Daoy (cell line): ENCODE measurements around the gene HPSE2. TPM values are rescaled to one million over a fixed set of nuclear protein-coding genes. Genes with fewer than 3 reads are reported as not detected.
"Not testable (repeated sequence)": the region's sequence is repeated elsewhere in the genome, so short reads cannot be mapped to it uniquely, and the experiment has no call there.

ENCODE experiments used
- DNase-seq: peaks from one replicate; pipeline ENCODE4 v3.0.0-alpha.2; 2015; ENCODE audit warnings: low read depth
- total RNA-seq: library from RNA; depleted of rRNA; stranded (reverse); fragments of >200 nt; shearing (Covaris generic); gene quantifications from 2 replicates; pipeline ENCODE4 v1.2.3, GENCODE V29; 2014

Gene HPSE2
- total RNA-seq, 1 experiment from 2014 or later, result 0.06 TPM

DNA sequence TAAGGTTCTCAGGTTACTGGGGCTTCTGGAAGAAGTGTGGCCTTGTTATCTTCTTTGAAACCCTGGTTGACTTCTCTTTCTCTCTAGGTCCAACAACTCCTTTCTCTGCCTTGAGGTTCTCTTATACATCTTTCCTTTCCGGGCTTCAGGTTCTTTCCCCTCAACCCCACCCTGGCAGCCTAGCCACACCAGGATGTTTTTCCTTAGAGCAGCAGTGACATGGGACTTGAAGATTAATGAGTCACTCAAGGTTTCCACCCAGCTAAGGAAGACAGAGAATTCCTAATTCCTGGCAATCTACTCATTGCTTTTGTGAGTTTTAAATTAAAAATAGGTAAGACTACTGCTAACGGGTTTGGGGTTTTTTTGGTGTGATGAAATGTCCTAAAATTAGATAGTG is 667.1 kb downstream of the HPSE2 start:
- no peak for DNase-seq

DNA sequence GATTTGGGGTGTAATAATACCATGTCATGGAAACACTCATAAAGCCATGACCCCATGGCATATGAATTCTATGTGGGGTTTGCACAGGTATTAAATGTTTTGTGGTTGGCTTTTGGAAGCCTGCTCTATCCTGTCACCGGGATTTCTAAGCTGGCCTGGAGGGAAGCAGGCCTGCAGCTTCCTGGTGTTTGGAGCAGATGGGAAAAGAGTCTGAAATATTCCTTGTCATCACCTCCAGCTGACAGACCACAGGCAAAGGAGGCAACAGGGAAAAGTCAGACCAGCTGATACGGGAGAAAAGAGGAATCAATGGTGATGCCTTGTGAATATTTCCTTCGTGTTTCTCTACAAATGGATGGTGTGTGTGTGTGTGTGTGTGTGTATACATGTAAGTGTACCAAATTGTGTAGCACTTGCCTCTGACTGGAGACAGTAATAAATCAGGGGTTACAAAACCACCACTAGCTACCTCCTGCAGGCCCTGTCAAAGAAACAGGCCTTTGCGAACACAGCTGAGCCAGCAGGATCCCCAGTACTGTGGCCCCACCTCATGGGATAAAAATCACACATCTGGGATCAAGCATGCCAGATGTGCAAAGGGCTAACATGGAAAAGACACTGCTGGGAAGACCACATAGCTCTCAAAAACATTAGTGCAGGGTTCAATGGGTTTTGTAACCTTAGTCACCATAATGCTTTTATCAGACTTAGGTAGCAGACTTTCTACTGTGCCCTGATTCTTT is 668.1 kb downstream of the HPSE2 start:
- DNase-seq, result no peak

DNA sequence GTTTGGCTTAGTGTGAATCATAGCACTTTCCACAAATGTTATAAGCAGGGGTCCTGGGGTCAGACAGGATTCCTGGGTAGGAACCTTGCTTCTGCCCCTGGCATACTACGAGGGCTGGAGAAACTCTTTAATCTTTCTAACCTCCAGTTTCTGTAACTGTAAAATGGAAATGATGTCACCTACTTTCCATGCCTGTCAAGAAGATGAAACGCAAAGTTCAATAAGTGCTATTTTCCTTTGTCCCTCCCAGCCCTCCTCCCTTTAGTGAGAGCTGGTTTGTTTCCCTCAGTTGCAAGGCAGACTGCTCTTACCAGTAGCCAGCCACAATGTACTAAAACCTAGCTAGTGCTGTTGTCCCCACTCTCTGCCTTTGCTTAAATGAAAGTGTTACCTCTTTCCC is 671.8 kb downstream of the HPSE2 start:
- no peak for DNase-seq

DNA sequence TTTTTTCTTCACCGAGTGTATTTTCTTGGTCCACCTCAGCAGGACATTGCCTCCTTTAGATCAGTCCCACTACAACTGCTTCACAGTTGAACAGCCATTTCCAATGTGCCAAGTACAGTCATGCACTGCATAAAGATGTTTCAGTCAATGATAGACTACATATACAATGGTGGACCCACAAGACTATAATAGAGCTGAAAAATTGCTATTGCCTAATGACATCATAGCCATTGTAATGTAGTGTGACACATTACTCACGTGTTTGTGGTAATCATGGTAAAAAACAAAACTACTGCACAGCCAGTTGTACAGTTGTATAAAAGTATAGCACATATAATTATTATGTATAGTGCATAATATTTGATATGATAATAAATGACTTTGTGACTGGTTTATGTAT is 675.1 kb downstream of the HPSE2 start:
- no peak for DNase-seq

DNA sequence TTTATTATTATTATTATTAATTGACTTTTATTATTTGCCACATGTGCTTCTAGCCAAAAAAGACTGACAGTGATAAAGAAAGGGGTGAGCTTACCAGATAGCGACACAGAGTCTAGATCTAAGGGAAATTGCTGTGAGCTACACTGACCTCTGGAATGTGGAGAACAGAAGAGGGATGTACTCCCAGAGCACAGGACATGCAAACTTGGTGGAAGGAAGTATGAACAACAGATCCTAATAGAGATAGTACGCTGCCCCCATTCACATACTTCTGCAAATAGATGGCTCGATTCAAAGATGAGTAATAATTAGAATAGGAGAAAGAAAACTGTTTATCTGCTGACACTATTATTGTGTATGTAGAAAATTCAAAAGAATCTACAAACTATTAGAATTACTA is 679.6 kb downstream of the HPSE2 start:
- no peak for DNase-seq

DNA sequence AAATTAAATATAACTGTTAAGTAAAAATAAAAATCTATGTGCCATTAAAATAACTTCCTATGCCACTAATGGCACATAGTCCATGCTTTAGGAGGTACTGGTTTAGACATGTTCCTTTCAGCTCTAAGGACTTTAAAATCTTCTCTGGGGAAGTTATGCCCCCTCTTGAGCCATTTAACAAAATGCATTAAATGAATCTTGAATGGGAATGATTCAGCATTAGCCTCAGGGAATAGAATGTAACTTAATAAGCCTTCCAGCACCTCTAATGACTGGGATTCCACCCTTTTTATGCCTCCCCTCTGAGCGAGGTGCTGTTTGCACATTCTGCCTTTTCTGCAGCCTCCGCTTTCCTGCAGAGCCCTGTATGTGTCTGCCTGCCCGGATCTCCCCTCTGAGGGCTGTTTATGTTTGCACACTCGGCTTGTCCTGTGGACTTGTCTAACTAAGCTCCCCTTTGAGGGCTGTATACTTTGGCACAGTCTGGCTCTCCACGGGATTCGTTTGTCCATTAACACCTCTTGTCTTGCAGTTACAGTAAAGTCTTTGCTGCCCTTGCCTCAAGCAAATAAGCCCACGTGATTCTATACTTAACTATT is 680.5 kb downstream of the HPSE2 start:
- DNase-seq, result no peak

DNA sequence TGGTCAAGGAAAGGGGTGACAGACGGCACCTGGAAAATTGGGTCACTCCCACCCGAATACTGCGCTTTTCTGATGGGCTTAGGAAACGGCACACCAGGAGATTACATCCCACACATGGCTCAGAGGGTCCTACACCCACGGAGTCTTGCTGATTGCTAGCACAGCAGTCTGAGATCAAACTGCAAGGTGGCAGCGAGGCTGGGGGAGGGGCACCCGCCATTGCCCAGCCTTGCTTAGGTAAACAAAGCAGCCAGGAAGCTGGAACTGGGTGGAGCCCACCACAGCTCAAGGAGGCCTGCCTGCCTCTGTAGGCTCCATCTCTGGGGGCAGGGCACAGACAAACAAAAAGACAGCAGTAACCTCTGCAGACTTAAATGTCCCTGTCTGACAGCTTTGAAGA is 694.1 kb downstream of the HPSE2 start:
- not testable (repeated sequence) for DNase-seq

DNA sequence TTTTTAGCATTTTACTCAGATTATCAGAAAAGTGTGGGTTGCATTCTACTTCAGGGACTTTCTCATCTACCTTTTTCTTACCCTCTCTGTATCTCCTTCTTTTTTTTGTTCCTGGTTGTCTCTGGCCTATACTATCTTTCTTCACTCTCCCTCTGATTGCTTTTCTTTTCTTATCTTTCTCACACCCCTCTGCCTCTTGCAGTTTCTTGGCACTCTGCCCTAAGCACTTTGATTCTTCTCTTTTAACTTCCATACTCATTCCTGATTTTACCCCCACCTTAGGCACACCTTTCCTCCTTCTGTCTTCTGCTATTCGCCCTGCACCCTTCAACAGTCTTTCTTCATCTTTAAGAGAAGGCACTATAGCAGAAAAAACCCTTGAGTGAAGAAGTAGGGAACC is 696.1 kb downstream of the HPSE2 start:
- DNase-seq, result no peak

DNA sequence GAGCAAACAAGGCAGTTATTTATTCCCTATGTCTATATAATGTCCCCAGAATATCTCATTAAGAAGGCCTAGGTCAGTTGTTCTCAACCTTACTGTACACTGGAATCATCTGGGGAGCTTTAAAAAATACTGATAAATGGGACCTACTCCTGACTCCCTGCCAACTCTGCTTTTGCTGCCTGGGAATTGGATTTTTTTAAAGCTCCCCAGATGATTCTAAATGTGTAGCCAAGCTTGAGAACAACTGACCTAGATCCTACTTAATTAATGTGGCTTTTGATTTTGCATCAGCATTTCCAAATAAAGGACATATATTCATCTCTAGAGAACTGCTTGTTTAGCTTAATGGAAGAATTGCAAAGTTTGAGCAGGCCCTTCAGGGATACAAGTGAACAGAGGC is 697.2 kb downstream of the HPSE2 start:
- no peak for DNase-seq

DNA sequence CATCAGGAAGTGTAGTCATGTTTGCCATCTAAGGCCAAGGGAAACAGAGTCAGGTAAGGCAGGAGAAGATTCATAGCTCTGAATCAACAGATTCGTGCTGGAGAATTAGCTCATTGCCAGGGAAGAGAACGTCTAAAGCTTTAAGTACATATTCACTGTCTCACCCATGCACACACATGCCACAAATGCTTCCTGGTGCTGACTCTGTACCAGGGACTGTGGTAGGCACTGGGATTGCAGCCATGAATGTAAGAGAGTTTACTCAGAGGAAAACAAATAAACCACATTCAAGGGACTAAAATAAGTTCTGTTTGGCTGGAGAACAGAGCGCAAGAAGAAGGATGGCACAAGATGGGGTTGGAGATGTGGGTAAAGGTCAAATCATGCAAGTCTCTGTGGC is 699.1 kb downstream of the HPSE2 start:
- DNase-seq, result peak; percentile 32

DNA sequence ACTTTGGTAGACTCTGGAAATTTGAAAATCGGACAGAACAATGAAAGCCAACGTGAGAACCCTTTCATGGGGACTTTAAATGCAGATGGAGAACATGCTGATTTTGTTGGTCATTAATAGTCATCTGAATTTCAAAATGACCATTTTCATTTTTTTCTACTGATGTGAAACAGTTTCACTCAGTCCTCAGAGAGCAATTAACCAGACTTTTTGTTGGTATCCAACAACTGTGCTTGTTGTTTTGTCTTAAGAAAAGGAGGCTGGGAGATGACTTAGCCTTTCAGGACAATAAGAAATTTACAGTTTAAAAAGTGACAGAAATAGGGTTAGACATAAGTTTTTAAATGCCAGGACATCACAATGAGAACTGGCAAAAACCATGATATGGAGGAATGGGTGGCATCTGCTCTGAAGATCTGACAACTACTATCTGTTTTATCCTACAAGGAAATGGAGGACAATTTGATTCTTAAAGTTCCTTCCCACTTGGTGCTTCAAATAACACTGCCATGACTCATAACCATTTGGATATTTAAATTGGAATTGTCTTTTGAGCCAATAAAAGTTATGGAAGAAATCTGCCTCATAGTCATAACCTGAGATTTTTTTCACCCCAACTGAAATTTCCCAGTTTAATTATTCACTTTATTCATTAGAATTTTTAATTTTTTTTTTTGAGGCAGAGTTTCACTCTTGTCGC is 701.8 kb downstream of the HPSE2 start:
- no peak for DNase-seq

DNA sequence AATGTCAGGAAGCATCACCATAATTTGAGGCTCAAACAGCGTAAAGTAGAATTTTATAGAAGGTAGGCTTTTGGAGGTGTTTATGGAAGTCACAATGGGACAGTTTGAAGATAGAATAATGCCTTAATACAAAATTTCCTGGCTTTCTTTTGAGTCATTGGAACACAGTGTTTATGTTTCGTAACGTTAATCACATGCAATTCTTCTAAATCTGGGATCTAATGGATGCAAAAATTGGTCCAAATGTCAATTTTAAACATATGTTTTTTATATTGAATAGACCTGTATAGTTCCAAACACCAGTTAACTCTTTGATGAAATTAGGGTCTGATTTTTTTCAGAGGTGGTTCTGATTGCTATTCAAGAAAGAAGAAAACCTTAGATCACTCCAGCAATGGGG is 702.4 kb downstream of the HPSE2 start:
- DNase-seq, result no peak

DNA sequence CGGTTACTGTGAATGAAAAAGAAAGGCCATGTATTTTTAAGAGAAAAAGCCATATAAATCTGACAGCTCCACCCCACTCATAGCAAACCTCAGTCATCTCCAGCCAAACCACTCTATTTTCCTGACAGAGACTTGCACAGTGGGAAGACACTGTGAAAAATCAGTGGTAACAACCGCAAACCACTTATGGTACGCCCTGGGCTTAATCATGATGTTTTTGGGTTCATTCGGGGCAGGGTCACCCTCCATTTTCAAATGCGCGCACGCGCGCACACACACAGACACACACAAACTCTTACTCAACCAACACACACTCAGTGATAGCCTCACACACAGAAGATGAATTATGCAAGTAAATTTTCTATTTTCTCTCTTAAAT is 706.9 kb downstream of the HPSE2 start:
- DNase-seq, result no peak

DNA sequence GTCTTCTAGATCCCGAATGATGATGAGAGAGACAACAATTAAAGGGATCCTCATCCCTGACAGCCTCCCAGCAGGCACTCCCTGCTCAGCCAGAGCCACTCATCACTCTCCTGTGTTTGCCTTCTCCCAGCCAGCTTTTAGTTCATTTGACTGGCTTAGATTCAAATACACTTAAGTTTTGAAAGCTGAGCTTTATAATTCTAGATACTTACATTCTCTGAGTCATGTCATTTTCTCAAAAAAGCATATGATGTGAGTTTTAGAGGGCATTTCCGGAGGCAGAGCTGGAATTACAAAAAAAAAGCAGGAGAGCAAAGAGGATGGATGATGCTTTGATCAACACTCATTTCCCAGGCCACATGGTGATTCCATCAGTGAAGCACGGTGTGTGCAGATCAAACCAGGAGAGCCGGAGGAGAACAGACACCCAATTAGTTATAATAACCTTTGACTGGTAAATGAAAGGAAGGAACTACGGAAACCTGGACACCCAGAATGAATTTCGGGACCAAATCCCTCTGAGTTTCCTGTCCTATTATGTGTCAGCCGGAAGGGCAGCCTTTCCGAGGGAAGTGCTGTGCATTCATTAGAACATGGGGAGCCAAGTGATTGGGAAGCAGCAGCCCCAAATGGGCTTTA is 707.4 kb downstream of the HPSE2 start:
- peak; percentile 23 for DNase-seq

DNA sequence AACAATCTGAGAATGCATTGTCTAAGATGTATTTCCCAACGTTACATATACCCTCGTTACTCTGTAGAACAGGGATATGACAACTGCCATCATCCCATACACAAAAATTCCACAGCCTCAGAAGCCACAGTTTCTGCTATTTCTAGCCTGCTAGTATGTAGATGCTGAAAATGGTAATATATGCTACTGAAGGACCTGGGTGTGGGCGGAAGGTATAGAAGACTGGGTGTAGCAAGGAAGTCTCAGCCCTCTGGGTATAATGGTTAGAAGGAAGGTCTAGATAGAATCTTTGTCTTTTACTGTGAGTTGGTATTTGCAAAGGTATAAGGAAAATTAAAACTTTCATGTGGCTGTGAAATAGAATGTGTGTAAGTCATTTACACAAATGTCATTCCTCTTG is 709.7 kb downstream of the HPSE2 start:
- DNase-seq, result no peak

DNA sequence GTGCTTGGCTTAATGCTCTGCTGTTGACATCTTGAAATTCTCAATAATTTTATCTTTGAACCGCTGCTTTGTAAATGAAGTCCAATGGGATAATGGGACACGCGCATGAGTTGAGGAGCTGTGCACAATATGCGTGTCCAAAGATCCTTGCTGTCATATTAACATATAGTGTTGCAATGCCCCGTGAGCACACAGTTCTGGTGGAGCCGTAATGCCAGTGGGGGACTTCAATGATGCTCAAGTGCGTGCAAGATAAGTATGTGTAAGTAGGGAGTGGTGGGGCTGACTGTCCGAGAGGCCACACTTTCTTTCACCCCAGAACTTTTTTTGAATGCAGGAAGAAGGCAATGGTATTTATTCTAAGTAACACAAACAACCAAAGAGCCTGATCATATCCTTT is 711.5 kb downstream of the HPSE2 start:
- DNase-seq, result no peak

DNA sequence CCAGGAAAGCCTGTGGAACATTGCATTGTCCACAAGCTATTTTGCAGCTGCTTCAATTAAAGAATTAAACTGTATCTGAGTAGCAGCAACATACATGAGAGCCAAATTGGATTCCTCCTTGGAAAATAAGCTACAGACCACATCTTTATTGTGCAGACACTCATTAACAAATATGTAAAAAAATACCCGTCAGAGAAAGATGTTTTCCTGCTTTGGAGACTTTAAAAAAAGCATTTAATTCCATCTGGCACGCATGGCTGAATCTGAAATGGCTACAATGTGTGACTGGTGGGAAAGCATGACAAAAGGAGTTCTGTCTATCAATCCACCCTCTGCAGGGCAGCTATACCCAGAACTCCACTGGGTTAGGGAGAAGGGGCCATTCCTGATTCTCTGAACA is 715.8 kb downstream of the HPSE2 start:
- no peak for DNase-seq

DNA sequence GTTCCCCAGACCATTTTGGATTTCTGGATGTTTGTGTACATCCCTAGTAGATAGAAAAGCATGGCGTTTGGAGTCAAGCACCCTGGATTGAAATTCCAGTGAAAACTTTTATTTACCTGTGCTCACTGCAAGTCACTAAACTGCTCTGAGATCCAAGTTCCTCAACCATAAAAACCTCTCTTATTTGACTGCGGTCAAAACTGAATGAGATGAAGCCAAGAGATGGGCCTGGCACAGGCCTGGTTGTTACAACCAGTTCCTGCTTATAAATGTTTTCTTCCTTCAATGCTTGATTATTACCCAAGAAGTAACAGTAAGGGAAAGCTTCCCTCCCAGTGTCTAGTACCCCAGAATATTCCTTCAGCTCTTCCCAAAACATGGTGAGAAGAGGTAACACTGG is 718.0 kb downstream of the HPSE2 start:
- no peak for DNase-seq

DNA sequence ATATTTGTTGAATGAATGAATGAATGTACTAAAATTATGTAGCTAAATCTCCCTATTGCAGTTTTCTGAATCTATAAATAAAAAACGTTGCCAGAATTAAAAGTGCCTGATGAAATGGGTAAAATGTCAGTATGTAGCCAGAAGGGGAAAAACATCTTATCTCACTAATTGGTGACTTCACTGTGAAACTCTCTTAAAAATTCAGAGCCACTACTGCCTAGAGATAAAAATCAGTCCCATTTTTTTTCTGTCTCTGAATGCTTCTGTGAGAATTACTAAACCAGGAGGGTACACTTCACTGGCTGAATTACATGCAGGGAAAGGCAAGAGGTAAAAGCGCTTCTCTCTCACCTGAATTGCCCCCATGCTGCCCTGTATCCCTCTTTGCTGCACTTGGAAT is 719.3 kb downstream of the HPSE2 start:
- DNase-seq, result no peak

DNA sequence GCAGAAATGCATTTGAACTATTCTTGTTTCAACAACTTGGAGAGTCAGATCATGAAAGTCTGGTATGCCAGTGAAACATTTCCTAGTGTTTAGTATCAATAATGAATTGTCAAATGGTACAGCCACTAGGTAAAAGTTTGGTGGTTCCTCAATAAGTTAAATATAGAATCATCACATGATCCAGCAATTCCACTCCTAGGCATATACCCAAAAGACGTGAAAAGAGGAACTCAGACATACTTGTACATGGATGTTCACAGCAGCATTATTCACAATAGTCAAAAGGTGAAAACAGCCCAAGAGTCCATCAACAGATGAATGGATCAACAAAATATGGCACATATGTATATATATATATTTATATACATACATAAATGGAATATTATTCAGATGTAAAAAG is 721.9 kb downstream of the HPSE2 start:
- no peak for DNase-seq

DNA sequence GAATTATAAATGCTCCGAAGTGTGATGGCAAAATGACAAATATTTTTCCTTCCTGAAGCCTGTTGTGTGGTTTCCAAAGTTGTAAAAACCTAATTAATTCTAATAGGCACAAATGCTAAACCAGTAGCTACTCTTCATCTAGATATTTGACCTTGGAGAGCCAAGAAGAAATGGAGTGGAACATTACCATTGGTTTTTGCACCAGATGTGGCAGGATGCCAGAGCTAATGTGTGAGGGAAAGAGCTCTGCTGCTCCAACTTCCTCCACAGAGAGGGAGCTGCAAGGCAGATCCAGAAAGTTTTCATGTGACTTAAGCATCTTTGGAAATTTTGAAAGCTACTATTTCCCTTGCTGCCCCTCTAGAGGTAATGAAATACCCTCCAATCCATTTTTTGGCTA is 723.8 kb downstream of the HPSE2 start:
- no peak for DNase-seq

DNA sequence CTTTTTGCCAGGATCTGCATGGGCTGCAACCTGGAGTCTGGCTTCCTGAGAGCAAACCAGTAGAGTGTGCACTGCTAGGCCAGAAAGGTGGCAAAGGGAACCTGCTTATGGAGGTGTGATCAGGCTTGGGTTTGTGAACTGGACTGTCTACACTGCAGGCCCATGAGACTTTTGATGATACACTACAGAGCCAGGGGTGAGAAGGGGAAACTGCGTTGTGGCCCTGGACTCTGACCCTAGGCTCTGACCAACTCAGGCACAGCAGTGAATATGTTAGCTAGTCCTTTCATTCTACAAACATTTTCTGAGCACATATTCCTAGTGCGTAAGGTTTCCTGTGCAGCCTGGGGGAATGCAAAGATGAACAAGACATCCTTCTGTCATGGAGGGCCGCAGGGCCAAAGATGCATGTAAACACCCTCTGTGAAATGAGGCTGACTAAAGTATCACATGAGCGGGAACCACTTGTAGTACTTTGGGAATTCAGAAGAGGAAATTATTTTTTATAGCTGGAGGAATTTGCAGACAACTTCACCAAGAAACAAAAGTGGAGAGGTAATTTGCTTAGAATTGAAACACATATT is 725.1 kb downstream of the HPSE2 start:
- DNase-seq, result no peak
